Umbilical cord (tissue), 2 donors: ENCODE results near the gene FXYD6. TPM values are rescaled to one million over a fixed set of nuclear protein-coding genes. Genes with fewer than 3 reads are reported as not detected.
A peak's percentile ranks its signal among the peaks of the same experiment; 100 is the strongest.

ENCODE experiments used
- DNase-seq: peaks from one replicate; pipeline ENCODE4 v3.0.0-alpha.2; 2015; ENCODE audit warnings: low spot score
- total RNA-seq: library from RNA; depleted of rRNA; stranded (reverse); fragments of >200 nt; gene quantifications from one replicate; pipeline ENCODE4 v1.2.3, GENCODE V29; 2014; ENCODE audit warnings: low replicate concordance; ENCODE audit not compliant: insufficient read depth

Gene FXYD6
- total RNA-seq, 1 donor from 2014 or later: 48.2 TPM

DNA sequence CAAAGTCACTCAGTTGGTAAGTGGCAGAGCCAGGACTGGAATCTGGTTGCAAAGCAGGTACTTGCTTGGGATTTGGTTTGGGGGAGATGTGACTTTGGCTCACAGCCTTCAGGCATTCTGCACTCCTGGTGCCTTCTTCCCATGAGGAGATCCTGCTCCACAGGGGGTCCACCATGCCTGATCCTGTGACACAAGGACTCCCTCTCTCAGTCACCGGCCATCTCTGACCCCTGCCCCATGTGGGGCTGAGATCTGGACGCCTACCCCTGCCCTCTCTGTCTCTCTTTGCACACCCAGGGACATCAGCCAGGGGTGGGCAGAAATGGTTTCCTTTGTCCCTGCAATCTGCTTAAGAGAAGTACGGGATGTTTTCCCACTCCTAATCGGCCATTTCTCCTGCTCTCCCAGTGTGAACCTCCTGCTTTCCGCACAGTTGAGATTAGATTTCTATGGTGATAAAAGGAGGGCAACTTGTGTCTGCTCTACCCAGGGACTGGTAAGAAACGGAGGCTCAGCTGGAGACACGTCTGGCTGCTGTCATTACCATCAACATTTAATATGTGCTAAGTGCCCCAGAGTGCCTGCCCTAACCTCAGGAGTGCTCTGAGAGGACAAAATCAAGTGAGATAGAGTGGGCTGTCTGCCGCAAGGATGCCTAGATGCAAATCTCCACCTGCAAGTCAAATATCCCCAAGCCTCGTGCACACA lies 11.1 kb upstream of the FXYD6 start:
- no peak for DNase-seq

DNA sequence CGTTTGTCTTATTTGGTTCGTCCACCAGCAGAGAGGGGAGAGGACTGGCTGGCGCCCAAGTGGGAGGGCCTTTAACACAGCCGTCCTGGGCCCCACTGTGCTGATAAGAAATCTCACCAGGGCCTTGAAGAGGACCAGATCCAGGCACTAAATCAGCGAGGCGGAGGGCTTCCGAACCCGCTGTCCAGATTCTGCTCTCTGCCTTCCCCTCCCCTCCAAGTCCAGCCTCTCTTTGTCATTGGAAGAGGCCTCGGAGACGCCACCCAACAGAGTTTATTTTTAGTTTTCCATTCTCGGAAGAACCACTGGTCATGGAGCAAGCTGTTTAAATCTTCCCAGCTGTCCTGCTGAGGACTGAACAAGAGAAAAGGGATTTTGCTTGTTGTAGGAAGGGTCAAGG lies 9.3 kb upstream of the FXYD6 start:
- peak; percentile 99 for DNase-seq

DNA sequence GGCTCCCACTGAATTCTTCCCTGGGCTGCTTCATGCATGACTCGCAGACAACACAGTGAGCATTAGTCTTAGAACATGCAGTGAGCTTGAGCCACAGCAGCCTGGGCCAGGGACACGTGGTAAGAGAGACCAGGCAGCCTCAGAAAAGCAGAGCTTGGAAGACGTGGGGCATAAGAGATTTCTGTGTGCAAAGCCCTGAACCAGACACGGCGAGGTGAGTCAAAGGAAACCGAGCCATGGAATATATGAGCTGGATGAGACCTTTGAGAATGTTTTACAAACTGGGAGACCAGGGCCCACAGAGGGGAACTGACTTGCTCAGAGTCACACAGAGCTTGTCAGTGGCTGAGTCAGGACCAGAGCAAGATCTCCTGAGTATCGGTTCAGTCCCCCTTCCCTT lies 8.5 kb upstream of the FXYD6 start:
- DNase-seq: peak; percentile 96

DNA sequence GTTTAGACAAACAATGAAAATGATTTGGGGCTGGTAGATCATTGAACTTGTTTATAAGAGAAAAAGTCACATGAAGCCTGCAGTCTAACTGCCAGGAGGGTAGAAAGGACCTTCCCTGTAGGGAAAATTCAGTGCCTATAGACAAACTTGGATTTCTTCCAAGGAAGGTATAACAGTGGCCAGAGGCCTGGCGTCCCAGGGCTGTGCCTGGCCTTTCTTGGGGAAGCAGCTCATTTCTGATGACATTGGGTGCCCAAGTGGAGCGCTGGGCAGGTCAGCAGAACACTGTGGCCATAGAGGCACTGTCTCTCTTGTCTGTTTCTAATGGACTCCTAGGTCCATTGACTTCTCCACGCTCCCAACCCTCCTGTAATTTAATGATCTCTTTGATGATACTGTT lies 6.6 kb upstream of the FXYD6 start:
- DNase-seq: no peak

DNA sequence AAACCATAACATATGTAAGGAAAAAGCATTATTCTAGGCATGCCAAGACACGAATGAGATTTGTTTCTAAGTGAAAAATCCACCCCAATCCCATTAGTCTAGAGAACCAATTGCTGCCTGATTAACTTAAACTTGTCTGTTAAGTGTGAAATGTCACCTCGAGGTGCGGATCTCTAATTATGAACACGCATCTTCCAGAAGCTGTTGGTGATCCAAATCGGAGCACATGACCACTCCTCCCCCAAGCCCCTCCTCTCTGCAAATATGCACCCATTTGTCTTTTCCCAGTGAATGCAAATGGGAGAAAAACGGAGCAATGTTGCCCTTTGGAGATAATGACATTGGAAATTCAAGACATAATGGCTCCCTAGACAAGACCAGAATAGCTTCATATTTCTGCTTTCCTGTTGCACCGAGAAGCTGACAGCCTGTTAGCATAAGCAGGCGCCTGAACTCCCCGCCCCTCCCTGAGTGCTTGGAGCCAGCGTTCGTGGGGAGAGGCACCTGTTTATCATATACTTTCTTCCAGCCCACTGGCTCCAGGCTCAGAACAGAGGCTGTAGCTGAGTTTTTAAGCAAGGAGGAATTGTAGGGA lies 6.0 kb upstream of the FXYD6 start:
- peak; percentile 86 for DNase-seq

DNA sequence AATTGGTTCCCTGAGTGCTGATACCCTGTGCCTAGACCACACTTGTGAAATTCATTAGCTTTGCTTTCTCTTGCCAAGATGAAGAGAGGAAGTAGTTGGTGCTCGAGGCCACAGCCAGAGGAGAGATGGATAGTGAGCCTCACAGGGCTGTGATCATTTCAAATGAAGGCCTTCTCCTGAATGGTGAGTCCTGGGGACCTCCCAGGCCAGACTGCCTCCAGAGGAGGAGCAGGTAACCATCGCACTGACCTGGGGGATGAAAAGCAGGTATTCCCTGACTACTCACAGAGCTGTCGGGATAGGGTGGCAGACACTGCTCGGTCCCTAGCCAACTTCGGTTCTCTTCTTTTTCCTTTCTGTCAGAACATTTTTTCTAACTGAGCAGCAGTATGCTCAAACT lies 4.8 kb upstream of the FXYD6 start:
- DNase-seq: no peak

DNA sequence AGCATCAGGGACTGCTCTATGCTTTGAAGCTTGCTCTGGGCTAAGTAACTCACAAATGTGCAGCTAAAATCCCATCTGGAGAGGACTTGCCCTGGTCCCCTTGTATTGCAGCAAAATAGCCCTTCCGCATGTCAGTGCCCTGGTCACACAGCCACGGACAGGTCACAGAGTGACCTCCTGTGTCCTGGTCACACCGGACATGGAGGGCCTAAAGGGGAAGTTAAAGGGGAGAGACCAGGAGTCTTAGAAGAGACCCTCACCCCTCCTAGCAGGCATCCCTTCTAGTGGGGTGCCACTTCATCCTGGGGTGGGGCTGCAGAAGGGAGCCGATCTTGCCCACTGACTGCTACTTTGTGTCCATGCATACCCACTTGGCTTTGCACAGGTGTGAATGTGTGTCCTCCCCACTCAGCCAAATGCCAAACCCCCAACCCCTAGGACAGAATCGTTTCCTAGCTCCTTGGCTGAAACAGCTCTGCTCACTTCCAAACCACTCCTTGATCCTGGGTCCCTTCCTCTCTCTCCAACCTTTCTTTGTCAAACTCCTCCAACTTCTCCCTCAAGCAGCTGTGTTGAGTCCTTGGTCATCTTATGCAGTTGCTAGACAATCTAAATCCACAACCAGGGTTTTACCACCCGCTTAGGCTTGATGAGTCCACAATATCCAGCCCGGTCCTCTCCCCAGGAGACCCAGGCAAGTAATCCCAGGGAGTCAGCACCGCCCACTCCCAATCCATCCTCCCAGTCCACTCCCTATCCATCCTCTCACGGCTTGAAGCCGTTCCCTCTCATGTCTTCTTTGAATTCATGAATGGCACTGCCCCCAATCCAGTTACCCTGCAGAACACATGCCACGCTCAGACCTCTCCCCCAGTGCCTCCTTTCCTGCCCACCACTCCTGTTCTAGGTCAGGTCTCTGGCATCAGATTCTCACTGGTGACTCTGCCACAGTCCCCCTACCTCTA lies 3.3 kb upstream of the FXYD6 start:
- no peak for DNase-seq

DNA sequence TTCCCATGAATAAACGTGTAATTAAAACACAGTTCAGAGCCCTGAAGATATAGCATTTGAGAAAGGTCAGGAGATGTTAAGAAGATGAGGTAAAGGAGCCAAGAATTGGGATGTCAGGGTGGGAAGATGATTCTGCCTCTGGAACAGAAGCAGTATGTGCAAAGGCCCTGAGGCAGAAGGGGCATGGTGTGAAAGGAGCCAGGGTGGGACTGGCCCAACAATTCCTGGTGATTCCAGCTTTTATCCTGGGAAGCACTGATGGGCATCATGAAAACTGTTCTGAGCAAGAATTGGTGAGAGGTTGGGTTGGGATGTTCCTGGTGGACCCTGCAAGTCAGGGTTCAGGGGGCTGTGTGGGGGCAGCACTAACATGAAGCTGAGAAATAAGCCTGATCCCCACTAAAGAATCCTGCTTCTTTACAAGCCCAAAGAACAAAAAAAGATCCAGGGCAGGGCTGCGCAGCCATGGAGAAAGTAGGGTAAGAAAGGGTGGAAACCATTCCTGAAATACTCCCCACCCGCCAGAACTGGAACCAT lies 2.5 kb upstream of the FXYD6 start:
- DNase-seq: no peak

DNA sequence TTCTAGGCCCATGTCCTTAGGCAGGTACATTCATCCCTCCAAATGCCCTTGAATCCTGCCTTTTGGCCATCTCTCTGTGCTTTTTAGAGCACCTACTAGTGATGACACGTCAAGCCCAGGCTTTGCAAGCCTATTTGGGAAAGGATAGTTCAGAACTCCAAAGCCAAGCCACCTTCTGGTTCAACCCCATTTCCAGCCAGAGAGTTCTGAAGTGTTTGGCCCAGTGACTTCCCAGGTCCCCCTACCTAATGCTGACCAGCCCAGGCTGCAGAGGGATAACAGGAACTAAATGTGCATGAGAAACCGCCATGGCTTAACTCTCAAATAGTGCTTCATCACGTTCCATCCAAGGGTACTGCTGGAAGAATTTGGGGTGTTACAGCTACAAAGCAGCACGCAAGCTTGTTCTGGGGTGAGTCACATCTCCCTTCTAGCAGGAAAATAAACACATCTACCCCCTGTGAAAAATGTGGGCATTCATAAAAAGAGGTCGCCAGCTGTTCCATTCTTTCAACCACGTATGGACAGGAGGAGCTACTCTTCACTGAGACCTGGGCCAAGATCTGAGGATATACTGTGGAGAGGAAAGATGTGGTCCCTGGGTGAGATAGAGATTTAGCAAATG lies 2.0 kb upstream of the FXYD6 start:
- DNase-seq: no peak

DNA sequence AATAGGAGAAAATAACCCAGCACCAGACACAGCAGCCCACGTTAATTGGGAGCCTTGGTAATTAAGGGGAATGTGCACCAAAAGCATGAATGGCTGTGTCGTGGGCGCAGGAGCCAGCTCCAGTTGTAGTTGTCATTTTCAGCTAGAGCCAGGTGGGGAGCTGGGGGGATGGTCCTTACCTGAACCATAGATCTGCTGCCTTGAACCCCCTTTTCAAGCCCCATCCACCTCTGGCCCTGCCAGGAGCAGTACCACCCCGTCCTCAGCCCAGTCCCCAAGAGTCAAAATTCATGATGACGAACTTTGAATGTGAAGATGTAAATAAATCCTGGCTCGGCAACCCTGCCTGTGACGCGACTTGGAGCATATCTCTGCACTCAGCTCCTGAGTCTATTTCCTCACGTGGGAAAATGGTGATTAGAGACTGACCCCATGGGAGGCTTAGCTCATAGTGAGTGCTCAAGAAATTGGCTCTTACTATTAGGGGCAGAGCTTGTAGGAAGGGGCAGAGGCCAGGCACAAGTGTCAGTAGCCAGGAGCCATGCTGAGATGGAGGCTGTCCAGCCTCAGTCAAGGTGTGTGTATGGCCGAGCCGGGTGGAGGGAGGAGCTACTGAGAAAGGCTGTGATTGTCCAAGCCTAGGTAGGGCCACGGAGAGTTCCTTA lies 794 bp upstream of the FXYD6 start:
- DNase-seq: no peak

DNA sequence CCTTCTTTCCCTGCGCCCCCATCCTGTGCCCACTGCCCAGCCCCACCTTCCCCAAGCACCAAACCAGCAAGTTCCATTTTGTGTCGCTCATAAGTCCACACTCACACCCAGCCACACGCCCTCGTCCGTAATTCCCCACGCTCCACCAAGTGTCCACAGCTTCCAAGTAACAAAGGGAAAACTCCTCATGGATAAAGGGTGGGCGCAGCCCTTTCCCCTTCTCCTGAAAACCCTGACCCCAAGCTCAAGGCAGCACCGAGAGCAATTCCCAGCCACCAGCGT lies 458 bp downstream of the FXYD6 start:
- peak; percentile 35 for DNase-seq

DNA sequence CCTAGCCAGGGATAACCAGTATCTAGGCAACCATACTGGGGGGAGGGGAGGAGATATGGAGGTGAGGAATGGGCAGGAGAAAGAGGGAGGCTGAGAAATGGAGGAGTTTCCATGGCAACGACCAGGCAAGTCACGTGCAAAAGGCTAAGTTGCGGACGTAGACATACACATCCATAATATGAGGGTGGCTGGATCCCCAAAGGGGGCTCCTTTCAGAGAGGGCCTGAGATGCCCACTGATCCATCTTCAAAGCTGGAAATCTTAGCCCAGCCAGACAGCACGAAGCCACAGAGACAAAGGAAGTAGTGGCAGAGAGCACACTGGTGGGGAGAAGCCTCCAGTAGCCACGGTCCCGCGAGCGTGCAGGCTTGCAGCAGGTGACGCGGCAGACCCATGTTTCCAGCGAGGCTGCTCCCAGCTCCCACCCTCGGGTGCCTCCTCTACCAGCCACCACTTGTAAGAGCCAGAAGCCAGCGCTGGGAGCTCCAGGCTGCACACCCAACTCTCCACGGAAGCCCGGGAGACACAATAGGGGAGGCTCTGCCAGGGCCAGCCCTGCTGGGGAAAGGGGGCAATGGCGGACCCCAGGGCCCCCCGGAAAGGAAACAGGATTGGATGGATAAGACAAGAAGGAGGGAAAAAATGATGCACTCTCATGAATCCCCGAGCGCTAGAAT lies 938 bp downstream of the FXYD6 start:
- DNase-seq: peak; percentile 41

DNA sequence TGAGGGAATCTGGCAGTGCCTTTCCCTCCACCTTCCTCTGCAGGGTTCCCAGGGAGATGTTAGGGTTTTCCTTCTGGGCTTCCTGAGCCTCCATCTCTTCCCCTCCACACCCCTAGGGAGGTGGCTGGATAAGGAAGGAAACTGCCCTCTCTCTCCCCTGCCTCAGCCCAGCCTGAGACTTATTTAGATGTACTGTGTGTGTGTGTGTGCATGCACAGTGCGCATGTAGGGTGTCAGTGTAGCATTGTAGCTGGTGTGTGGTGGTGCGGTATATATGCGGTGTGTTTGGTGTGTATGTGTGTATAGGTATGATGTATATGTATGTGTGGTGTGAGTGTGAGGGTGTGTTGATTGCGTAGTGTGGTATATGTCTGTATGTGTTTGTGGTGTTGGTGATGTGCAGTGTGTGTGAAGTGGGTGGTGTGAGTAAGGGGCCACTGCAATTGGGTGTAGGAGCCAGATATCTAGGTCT lies 1.5 kb downstream of the FXYD6 start:
- peak; percentile 21 for DNase-seq

DNA sequence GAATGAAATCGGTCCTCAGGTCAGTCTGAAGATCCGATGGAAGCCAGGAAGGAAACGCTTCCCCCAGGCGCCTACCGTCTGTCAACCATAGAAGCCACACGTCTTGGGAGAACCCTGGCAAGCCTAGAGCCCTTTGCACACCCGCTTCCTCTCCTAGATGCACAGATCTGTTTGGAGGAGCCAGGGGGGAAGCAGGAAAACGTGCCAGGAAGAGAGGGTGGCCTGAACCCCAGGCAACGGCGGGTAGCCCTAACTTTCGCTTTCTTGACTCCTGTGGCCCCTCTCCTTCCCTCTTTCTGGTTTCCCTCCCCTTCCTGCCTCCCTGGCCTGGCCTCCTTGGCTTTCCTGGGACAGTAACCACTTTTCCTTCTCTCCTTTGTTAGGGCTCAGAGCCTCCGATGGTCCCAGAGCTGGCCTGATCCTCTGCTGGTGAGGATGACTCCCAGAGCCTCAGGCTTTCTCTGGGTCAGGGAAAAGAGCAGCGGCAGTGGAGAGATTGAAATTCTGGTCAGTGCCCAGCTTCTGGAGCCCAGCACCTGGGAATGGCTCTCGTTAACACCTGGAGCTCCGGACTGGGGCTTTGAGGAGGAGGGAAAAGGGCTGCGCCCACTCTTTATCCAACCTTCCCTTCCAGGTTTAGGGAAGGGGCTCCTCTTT lies 2.1 kb downstream of the FXYD6 start:
- peak; percentile 21 for DNase-seq

DNA sequence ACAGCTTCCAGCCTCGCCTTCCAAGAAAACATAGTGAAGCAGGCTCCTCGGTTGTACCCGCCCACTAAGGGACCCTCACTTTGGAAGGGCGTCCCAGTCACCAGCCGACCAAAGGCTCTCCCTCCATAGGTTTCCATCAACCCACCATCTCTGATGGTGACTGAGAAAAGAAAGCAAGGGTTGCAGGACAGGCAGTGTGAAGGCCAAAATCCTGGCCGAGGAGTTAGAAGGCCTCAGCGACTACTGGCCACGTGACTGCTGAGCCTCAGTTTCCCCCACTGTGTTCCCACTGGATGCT lies 2.7 kb downstream of the FXYD6 start:
- DNase-seq: no peak

DNA sequence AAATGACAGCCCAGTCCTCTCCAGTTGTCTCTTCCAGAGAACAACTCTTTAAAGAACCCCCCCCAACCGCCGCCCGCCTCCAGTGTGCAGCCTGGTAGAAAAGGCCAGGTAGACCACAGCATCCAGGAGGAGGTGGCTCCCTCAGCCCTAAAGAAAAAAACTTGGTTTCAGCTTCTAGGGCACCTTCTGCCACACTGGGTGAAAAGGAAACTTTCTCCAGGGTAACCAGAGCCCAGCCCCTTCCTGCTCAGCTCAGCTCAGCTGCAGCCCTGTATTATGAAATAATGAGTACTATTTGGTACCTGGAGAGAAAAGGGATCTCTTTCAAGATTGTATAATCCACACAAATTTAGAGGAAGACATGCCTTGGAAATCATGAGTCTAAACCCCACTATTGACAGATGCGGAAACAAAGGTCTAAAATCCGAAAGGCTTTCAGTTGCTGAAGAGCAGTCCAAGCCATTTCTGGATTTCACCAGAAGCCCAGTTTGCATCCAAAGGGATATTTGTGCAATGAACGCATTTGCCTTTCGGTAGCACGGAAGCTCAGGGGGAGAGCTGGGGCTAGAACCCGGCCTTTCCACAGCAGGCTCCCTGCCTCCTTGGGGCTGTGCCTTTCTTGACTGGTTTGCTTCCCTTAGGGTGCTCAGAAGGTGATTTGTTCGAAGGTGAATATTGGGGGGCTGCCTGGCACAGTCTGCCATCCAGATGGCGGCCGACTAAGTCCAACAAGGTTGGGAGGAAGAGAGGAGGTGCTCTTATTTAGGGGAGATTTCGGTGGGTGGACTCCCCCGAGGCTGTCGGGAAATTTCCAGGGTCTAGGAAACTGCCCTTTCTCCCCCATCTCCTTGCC lies 3.3 kb downstream of the FXYD6 start:
- DNase-seq: no peak

DNA sequence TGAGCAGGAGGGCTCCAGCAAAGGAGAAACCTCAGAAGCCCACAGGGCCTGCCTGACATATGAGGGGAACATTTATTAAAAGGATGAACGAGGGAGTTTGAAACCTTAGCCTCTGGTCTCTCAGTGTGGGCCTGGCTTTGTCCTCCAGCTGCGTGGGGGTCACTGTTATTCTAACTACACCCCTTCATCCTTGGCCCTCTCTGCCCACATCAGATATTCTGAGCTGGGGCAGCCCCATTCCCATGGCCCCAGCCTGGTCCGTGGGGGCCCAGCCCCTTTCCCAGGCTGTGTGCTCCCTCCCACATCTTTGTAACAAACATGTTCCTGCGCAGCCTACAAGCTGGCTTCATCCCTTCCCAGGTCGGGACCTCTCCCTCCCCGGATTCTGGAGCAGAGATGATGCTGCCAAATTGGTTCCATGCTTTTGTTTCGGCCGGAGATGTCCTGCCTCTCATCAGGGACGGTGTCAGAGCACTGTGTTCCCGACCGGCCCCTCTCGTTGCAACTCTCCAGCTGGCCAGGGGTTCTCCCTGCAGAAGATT lies 4.0 kb downstream of the FXYD6 start:
- DNase-seq: no peak

DNA sequence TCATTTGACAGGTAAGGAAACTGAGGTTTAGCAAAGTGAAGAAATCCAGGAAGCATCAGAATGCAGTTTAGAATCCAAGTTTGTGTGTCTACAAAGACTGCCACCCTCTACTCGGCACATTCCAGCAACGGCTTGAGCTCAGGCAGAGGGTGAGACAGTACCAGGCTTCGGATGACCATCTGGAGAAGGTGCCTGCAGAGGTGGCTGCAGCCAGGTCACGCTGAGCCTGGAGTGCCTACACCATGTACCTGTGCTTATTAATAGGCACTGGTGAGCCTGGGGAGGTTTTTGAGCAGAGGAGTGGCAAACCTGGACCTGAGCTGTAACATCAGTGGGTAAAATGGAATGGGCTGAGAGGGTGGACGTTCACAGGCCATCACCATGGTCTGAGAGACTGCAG lies 4.7 kb downstream of the FXYD6 start:
- no peak for DNase-seq

DNA sequence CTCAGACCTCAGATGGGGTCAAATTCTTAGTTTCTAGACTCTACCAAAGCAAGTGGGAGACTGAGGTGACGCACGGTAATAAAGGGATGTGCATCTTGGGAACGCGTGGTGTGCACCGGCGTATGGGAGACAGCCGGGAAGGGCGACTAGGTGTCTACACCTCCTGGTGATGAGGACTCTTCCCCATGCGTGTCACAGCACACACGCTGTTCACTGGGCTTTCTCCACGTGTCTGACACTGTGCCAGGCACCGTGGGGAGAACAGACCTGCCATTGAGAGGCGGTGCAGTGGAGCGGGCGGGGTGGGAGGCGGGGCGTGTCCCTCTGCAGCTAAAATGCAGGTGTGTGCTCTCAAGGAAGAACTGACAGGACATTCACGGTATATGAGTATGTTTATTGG lies 5.3 kb downstream of the FXYD6 start:
- no peak for DNase-seq
